Mucosa of rectum (tissue), 2 donors: ENCODE results near the gene FOLR2.
"Not testable (repeated sequence)": the region's sequence is repeated elsewhere in the genome, so short reads cannot be mapped to it uniquely, and the experiment has no call there.

Experiments used
- H3K27ac ChIP-seq, 2 donors: one replicate each; pipeline ENCODE4 v1.7.0; 2013; ENCODE audit warnings: inconsistent platforms in 2 of 2, low read depth in 2 of 2, low read length in 2 of 2
- H3K27me3 ChIP-seq, 2 donors: one replicate each; pipeline ENCODE4 v1.7.0; 2013; ENCODE audit warnings: low read length in 2 of 2; ENCODE audit not compliant: control insufficient read depth in 2 of 2, insufficient read depth in 2 of 2
- H3K36me3 ChIP-seq, 2 donors: one replicate each; pipeline ENCODE4 v1.7.0; 2013; ENCODE audit warnings: low read length in 2 of 2; ENCODE audit not compliant: control insufficient read depth in 2 of 2, insufficient read depth in 2 of 2
- H3K4me1 ChIP-seq, 2 donors: one replicate each; pipeline ENCODE4 v1.7.0; 2013; ENCODE audit warnings: low read length in 2 of 2, mild to moderate bottlenecking in 1 of 2; ENCODE audit not compliant: control insufficient read depth in 2 of 2, insufficient read depth in 2 of 2
- H3K4me3 ChIP-seq, 2 donors: one replicate each; pipeline ENCODE4 v1.7.0; 2013; ENCODE audit warnings: low read length in 2 of 2
- H3K9ac ChIP-seq, 2 donors: one replicate each; pipeline ENCODE4 v1.7.0; 2013; ENCODE audit warnings: low read length in 2 of 2, low read depth in 1 of 2, mild to moderate bottlenecking in 1 of 2
- H3K9me3 ChIP-seq, 2 donors: one replicate each; pipeline ENCODE4 v1.7.0; 2013; ENCODE audit warnings: low read length in 2 of 2; ENCODE audit not compliant: control insufficient read depth in 2 of 2
- donor health status: healthy.
- donor health status: Normal muscosa, but diverticular disease.

The FOLR2 gene

DNA sequence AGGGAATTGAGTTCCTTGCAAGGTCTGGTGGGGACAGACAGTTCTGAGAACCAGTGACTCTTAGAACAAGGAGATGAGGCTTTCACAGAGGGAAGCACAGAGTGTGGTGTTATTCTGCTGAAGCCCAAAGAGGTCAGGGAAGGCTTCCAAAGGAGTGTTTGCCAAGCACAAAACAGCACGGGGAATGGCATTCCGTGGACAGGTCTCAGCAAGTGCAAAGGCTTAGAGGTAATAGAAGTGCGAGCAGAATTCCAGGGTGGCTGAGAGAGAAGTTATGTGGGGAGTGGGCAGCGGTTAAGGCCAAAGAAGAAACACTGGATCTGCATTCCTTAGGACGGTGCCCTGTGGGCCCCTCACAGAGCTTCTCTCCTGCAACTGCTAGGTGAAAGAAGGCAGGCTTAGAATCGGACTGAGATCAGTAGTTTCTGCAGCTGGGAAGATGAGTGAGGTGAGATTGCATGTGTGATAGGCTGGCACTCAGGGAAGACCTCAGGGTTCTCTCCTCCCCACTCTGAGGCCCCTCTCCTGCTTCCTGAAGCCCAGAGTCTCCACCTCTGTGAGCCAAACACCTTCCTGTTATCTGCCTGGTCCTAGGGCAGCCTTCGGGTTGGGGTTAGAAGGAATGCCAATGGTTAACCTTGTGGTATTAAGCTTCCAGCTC is 35.6 kb upstream of the FOLR2 start:
- not testable (repeated sequence) for H3K4me3 ChIP-seq, H3K9ac ChIP-seq, H3K9me3 ChIP-seq, H3K27me3 ChIP-seq, H3K27ac ChIP-seq, H3K36me3 ChIP-seq
- peaks cover 0 to 11% of the 10 kb centered on the region in 2 donors for H3K4me1 ChIP-seq

DNA sequence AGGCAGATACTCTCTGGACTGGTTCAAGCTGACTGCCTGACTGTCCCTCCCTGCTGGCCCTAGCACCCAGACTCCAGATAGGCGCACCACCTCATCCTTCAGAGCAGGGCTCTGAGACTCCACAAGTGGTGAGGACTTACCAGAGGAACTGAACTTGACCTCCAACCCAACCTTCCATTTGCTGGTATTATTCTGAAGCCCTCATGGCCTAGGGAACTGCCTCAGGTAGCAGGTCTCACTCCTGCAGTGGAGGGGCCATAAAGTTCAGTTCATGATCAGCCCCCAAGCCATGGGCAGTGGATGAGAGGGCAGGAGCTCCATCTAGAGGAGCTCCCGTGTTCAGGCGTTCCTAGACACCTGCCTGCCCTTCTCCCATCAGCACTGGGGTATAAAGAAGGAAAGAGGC is 35.0 kb upstream of the FOLR2 start:
- not testable (repeated sequence) for H3K9me3 ChIP-seq, H3K4me1 ChIP-seq, H3K4me3 ChIP-seq, H3K27me3 ChIP-seq, H3K36me3 ChIP-seq, H3K9ac ChIP-seq, H3K27ac ChIP-seq

DNA sequence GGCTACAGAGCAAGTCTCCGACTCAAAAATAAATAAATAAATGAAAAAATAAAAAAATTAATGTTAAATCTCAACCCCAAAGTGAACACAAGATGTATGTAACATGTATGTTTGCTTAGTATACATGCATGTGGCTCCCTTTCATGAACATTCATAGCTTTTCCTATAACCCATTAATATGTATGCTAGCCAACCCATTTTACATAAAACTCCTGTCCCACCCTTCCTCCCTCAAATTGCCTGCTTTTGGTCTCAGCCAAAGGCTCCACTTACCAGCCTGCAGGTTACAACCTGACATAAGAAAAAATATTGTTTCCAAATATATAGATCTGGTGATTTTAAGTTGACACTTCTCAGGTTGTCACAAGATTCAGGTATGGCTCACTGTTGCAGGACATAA is 28.3 kb upstream of the FOLR2 start:
- Histone ChIP-seq H3K36me3 (no peaks in the 10 kb centered on the region), H3K4me3 (no peak overlapping the region), H3K4me1 (peaks cover 0 to 5% of the 10 kb centered on the region in 2 donors), H3K9ac (no peak overlapping the region), H3K27me3 (no peaks in the 10 kb centered on the region), H3K9me3 (no peaks in the 10 kb centered on the region), H3K27ac (no peak overlapping the region)

DNA sequence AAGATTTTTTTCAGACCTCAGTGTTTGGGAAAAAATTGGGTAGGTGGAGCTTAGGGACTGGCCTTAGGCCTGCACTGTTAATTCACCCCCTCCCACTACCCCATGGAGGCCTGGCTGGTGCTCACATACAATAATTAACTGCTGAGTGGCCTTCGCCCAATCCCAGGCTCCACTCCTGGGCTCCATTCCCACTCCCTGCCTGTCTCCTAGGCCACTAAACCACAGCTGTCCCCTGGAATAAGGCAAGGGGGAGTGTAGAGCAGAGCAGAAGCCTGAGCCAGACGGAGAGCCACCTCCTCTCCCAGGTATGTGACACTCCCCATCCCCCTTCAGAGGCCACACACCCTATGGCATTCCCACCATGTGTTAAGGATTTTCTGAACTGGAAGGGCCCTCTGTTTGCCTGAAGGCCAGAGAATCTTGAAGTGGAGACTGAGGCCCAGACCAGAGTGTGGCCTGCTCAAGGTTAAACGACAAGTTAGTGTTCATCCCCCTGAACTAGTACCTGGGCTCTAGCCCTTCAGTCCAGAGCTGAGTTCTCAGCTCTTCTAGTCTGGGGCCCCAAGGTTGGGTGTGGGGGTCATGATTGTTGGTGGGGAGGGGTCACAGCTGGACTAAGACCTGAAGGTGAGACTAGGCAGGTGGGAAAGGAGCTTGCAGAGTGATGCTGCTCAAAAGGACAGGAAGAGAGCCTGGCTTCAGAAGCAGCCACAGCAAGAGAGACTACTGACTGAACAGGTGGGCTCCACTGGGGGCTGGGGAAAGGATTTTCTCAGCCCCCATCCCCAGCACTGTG is 26.9 kb upstream of the FOLR2 start:
- no peaks in the 10 kb centered on the region for H3K27me3 ChIP-seq
- no peak overlapping the region for H3K4me3 ChIP-seq
- no peak overlapping the region for H3K27ac ChIP-seq
- no peaks in the 10 kb centered on the region for H3K36me3 ChIP-seq
- H3K9ac ChIP-seq, result no peak overlapping the region
- H3K4me1 ChIP-seq, result peaks cover 0 to 5% of the 10 kb centered on the region in 2 donors
- no peaks in the 10 kb centered on the region for H3K9me3 ChIP-seq

DNA sequence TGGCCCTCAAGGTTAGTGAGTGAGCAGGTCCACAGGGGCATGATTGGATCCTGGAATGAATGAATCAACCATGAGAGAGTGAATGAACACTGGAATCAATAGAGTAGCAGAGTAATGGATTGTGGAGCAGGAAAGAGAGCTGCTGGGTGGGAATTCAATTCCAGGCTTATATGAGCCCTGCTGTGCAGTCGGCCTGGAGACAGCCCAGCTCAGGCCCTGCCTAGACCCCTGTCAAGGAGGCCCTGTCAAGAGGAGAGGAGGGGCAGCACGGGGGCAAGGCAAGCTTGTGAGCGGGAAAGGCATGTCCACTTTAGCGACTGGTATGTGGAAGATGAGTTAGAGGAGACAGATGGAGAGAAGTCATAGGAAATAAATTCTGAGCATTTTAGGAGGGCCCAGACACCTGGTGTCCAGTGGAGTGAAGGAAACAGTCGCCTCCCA is 25.9 kb upstream of the FOLR2 start:
- H3K27ac ChIP-seq, result no peak overlapping the region

DNA sequence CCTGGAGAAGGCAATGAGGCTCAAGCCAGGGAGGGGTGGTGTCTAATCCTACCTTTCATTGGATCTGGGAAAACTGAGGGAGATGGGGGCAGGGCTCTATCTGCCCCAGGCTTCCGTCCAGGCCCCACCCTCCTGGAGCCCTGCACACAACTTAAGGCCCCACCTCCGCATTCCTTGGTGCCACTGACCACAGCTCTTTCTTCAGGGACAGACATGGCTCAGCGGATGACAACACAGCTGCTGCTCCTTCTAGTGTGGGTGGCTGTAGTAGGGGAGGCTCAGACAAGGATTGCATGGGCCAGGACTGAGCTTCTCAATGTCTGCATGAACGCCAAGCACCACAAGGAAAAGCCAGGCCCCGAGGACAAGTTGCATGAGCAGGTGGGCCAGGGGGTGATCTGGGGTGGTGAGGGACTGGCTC is 24.6 kb upstream of the FOLR2 start, which contains the start of gene FOLR1:
FOLR1 (plus strand) TSS at position 180 of the 421 bp plus-strand sequence; CDS start at position 214, 34 bp downstream.
- H3K36me3 ChIP-seq, result no peaks in the 10 kb centered on the region
- H3K27me3 ChIP-seq, result no peaks in the 10 kb centered on the region
- H3K4me3 ChIP-seq, result no peak within 1 kb of the TSS
- H3K4me1 ChIP-seq, result peaks cover 0 to 5% of the 10 kb centered on the region in 2 donors
- no peak within 1 kb of the TSS for H3K27ac ChIP-seq
- H3K9me3 ChIP-seq, result no peaks in the 10 kb centered on the region
- H3K9ac ChIP-seq, result no peak within 1 kb of the TSS

More for the DNA sequence above, 25.9 kb upstream of the FOLR2 start:
- no peaks in the 10 kb centered on the region for H3K9me3 ChIP-seq
- no peaks in the 10 kb centered on the region for H3K36me3 ChIP-seq
- no peak overlapping the region for H3K4me3 ChIP-seq
- H3K4me1 ChIP-seq, result peaks cover 0 to 5% of the 10 kb centered on the region in 2 donors
- H3K9ac ChIP-seq, result no peak overlapping the region
- H3K27me3 ChIP-seq, result no peaks in the 10 kb centered on the region

DNA sequence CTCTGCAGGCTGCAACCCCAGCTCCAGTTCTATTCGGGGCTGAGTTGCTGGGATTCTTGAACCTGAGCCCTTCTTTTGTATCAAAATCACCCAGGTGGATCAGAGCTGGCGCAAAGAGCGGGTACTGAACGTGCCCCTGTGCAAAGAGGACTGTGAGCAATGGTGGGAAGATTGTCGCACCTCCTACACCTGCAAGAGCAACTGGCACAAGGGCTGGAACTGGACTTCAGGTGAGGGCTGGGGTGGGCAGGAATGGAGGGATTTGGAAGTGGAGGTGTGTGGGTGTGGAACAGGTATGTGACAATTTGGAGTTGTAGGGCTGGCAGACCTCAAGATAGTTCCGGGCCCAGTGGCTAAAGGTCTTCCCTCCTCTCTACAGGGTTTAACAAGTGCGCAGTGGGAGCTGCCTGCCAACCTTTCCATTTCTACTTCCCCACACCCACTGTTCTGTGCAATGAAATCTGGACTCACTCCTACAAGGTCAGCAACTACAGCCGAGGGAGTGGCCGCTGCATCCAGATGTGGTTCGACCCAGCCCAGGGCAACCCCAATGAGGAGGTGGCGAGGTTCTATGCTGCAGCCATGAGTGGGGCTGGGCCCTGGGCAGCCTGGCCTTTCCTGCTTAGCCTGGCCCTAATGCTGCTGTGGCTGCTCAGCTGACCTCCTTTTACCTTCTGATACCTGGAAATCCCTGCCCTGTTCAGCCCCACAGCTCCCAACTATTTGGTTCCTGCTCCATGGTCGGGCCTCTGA is 20.9 kb upstream of the FOLR2 start:
- Histone ChIP-seq H3K36me3 (no peaks in the 10 kb centered on the region), H3K27me3 (no peaks in the 10 kb centered on the region), H3K4me3 (no peak overlapping the region), H3K4me1 (no peaks in the 10 kb centered on the region), H3K9ac (no peak overlapping the region), H3K9me3 (no peaks in the 10 kb centered on the region), H3K27ac (no peak overlapping the region)

DNA sequence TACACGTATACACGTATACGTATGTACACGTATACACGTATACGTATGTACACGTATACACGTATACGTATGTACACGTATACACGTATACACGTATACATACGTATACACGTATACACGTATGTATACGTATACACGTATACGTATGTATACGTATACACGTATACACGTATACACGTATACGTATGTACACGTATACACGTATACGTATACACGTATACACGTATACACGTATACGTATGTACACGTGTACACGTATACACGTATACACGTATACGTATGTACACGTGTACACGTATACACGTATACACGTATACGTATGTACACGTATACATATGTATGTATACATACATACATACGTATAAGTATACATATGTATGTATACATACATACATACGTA is 15.1 kb upstream of the FOLR2 start:
- H3K36me3 ChIP-seq, H3K9ac ChIP-seq, H3K27me3 ChIP-seq, H3K27ac ChIP-seq, H3K4me3 ChIP-seq, H3K4me1 ChIP-seq, H3K9me3 ChIP-seq: not testable (repeated sequence)

DNA sequence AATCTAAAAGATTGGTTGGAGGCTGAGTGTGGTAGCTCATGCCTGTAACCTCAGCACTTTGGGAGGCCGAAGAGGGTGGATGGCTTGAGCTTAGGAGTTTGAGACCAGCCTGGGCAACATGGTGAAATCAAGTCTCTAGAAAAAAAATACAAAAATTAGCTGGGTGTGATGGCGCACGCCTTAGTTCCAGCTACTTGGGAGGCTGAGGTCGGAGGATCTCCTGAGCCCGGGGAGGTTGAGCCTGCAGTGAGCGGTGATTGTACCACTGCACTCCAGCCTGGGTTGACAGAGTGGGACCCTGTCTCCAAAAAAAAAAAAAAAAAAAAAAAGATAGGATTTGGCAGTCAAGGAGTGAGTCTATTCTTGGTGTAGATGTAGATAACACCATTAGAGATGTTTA is 14.0 kb upstream of the FOLR2 start:
- H3K9ac ChIP-seq, result no peak overlapping the region
- no peaks in the 10 kb centered on the region for H3K4me1 ChIP-seq
- H3K4me3 ChIP-seq, result no peak overlapping the region

DNA sequence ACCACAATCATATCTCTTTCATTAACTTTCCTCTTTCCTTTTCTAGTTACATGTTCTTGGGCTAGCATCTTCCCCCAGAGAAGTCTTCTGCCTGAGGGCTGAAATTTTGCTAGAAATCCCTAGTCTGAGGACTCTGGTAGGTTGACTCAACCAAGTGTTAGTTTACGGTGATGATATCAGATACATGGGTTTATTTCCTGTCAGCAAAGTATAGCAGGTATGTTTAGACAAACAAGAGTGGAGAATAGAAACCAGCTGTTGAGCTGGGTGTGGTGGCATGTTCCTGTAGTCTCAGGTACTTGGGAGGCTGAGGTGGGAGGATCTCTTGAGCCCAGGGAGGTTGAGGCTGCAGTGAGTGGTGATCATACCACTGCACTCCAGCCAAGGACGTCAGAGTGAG is 13.4 kb upstream of the FOLR2 start:
- H3K4me3 ChIP-seq, result no peak overlapping the region
- no peak overlapping the region for H3K27ac ChIP-seq
- H3K27me3 ChIP-seq, result no peaks in the 10 kb centered on the region
- H3K9me3 ChIP-seq, result no peaks in the 10 kb centered on the region
- H3K36me3 ChIP-seq, result no peaks in the 10 kb centered on the region
- H3K4me1 ChIP-seq, result no peaks in the 10 kb centered on the region
- H3K9ac ChIP-seq, result no peak overlapping the region

More for the DNA sequence above, 14.0 kb upstream of the FOLR2 start:
- no peak overlapping the region for H3K27ac ChIP-seq
- H3K36me3 ChIP-seq, result no peaks in the 10 kb centered on the region
- H3K27me3 ChIP-seq, result no peaks in the 10 kb centered on the region
- H3K9me3 ChIP-seq, result no peaks in the 10 kb centered on the region
